GM18499 (cell line): ENCODE measurements around the gene SENP1.

Experiments used
- ATAC-seq: cut with Tn5 transposase; IDR thresholded peaks from one replicate; pipeline ENCODE4 v1.9.1; 2021; ENCODE audit warnings: moderate number of reproducible peaks; ENCODE audit not compliant: insufficient read depth, unreplicated experiment

SENP1 gene

DNA sequence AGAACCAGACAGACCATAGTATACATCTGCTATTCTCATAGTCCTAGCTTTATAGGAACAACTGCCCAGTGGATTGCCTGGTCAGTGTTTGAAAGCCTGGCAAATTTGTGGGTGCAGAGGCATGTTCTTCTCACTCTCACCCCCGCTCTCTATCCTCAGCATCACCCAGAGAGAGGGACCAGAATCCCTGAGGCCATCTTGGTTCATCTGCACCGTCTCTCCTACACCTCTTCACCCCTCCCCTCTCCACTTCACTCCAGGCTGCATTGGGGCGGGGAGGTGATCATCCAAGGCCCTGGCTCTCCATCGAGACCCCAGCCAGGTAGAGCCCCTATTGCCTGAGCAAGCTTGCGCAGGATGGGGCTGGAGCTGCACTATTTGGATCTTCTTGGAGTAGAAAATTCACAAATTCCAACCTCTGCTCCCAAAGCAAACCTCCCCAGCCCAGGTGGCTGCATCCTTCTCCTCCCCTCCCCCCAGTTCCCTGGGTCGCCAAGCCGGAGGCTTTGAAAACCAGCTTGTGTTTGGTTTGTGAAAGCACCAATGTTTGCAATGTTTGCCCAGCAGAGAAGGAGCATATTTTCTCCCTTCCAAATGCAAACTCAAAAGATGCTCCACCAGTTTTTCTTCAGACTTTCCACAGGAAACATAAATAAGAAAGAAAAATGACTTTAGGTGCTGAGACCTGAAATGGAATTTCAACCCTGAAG is 83.0 kb downstream of the SENP1 start:
- no peak for ATAC-seq

DNA sequence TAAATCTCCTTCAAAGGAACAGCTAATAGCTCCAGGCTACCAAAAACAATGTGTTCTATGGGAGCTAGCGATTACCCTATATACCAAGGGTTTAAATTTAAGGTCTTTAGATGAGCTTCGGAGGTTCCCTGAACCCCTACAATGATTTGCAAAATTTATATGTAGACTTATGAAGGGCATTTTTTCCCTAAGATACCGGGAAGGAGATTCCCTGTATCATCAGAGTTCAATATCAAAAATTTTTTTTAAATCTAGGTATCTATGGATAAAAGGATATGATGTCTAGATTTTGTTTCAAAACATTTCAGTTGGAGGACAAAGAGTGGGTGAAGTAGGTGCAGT is 83.7 kb downstream of the SENP1 start:
- no peak for ATAC-seq

DNA sequence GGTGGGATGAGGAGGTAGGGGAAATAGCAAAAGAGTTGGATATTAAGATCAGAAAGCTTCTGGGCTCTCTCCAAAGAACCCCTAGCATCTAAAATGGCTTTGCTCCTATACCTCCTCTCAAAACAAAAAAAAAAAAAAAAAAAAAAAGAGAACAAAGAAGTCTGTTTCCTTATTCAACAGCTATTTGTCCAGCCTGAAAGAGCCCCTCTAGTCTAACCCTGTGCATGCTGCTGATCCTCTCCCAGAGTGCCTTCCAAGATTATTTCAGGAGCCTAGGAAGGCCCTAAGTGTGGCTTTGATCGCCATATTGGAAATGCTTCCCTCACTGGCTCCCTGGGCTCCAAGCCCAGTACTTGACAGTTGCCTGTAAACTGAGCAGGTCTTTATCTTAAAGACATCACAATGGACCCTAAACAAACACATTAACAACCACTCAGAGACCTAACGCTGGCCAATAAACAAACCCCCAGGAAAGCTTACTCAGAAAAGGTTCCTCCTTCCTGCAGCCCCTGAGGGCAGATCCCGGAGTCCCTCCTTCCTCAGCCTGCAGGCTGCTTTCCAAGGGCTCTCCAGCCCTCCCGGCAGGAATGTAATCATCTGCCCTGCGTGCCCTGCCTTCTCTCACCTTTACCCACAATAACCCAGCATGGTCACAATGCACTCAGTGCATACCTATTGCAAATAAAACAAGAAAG is 84.2 kb downstream of the SENP1 start:
- ATAC-seq, result no peak

DNA sequence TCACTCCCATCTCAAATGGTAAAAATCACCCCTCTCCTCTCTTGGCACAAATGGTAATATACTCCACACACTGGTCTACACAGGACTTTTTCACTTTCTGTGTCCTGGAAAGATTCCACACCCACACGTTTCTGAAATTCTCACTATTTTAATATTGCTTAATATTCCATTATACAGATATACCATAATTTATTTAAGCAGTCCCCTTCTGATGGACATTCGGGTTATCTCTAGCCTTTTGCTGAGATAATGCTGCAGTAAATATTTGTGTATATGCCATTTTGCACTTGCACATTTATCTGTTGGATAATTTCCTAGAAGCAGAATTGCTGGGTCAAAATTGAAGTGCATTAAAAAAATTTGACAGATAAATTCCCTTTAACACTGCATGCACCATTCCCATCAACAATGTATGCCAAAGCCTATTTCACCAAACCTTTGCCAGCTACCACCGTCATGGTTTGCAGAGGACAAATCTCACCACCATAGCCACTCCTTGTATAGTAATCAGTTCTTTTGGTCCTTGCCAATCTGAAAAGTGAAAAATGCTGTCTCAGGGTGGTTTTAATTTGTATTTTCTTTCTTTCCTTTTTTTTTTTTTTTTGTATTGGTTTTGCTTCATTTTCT is 86.1 kb downstream of the SENP1 start:
- no peak for ATAC-seq

DNA sequence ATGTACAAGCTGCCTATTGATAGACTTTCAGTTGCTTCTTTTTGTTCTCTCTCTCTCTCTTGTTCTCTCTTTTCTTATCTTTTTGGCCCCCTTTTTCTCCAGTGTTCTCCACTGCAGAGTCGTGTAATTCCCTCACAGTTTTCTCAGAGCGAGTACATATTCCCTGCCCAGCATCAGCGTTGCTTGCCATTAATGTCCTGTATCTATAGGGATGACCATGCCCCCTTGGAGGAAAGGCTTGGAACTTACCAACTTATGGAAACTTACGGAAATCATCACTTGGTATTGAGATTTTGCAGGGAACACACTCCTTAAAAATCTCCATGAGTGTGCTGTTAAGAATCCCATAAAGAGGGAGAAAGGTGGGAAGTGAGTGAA is 87.3 kb downstream of the SENP1 start:
- ATAC-seq, result no peak

DNA sequence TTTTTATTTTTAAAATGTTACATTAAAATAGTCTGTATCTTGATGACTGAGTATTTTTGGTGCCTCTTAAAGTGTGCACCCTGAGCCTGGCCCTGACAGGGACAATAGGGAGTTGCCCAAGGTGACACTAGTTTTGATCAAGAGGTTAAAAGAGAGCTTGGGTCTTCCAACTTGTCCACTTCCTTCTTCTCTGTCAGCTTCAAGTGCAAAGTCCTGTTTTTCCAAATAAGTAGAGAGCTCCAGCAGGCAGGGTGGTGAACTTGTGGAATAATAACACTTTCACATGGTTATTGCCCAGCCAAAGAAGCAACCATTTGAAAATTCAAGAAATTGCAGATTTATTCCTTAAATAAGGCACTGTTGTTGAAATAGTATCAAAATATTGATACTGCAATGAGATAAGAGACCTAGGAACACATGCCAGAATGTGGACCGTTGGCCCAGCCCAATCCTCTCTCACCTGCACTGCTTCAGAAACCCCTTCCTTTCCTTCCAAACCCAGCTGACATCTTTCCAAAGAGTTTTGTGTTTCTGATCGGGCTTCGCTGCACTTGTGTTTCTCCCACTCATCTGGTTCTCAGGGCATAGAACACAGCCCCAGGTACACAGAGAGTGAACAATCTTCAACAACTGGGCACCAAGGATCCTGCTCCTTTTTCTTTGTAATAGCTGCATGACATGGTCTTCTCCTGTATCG is 87.8 kb downstream of the SENP1 start:
- no peak for ATAC-seq

DNA sequence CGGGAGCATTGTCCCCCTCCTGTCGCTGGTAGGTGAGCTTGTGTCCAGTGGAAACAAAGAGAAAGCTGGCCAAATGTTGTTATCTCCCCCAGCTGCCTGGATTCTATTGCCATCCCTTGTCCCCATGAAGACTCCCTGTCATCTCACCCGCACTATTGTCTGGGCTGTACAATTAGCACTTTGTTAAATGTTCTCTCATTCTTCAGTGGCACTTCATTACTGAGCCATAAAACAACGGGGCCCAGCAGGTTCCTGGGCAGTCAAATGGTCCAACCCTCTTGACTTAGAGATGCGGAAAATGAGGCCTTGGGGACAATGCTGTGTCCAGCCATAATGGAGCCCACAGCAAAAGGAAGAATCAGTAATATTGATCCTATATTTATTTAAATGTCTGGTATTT is 88.4 kb downstream of the SENP1 start:
- ATAC-seq, result no peak

DNA sequence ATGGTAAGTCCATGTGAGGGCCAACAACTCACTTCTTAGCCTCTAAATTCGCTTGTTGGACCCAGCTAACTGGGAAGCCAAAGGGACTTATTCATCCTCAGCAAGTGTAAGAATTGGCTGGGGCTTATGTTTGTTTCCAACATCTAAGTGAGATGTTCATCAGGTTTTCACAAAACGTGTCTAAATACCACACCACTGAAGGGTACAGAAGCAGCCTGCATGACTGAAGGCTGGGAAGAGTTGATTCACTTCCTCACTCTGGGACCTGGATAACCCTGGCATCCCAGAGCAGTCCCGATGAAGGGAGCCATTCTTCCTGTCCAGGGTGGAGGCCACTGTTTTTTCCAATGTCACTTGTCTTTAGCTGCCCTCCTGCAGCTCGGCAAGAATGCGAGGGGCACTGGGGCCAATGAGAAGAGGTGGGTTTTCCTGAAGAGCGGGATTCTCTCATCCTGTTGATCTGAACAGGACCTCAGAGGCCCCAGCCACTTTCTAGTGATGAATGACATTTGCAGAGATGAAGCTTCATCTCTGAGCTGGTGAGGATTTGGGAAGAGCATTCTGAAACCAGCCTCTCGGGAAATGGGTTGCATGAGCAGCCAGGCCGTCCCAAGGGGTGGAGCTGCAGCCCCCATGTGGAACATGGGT is 89.4 kb downstream of the SENP1 start:
- ATAC-seq, result no peak

DNA sequence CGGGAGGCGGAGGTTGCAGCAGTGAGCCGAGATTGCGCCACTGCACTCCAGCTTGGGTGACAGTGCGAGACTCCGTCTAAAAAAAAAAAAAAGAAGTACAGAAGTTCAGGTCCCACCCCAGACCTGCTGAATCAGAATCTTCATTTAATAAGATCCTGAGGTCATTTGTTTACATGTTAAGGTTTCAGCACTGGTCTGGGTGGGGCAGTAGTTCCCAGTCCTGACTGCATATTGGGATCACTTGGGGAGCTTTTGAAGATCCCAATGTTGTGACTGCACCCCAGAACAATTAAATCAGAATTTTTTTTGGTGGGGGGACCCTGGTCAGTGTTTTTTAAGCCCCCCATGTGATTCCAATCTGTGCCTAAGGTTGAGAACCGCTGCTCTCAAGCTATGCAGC is 89.9 kb downstream of the SENP1 start:
- no peak for ATAC-seq

DNA sequence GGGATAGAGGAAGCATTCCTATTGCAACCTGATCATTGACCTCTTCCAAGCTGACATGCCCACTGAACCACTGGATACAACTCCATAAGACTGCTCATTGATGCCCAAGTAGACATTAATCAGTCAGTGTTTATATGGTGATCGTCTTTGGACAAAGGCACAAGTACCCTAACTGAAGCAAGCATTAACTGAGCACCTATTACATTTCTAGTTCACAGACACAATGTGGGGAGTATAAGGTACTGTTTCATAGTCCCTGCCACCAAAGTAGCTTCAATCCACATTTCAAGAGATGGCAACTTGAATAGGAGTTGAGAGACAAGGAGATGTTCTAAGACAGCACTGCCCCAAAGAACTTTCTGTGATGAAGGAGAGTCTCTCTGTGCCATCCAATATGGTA is 90.8 kb downstream of the SENP1 start:
- ATAC-seq, result no peak

DNA sequence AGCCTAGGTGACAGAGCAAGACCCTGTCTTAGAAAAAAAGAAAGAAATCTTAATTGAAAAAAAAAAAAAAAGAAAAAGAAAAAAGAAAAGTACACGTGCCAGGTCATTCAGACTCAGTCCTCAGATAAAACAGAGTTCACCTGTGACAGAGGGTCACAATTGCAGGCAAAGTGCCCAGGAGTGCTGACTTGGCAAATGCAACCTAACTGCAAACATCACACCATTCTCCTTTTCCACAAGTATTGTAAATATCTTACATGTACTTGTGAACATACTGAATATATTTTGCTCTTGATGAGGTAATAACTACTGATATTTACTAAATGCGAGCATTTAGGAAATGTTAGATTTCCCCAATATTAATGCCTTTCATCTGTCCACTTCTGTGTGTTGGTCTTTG is 92.6 kb downstream of the SENP1 start:
- ATAC-seq, result no peak

DNA sequence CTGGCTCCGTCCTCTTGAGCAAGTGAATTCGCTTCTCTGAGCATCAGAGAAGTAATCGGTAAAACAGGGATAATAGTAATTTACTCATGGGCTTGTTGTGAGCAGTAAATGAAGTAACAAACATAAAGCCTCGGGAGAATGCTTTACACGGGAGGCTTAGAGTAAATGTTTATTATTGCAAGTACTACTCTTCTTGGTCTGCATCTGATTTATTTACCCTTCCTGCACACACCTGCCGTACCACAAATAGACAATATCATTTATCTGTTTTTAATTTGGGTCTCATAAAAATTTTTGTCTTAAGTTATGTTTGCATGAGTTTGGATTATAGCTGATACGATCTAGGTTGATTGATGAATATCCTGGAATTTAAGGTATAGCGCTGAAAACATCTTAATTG is 93.8 kb downstream of the SENP1 start:
- no peak for ATAC-seq

DNA sequence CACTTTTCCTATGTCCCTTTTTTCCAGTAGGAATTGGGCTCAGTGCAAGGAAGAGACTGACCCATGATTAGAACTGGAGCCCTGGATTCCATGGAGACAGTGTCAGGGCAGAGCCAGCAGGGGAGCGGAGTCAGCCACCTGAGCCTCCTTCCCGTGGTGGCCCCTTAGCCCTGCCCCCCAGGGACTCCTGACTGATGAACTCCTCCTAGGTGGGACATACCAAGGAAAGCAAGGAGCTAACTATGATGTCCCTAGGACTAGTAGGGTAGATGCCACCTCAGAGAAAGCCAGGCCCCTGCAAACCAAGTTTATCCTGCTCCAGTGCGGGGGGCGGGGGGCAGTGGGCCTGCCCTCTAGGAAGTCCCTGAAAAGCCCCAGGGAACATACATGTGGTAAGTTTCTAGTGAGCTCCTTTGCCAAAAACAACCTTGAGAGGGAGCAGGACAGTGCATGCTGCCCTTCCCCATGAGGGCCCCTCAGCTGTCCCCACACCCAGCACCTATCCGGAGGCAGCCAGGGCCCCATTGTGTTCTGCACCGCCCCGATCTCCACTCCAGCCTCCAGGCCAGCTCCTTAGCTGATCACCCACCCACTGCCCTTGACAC is 95.4 kb downstream of the SENP1 start:
- no peak for ATAC-seq

DNA sequence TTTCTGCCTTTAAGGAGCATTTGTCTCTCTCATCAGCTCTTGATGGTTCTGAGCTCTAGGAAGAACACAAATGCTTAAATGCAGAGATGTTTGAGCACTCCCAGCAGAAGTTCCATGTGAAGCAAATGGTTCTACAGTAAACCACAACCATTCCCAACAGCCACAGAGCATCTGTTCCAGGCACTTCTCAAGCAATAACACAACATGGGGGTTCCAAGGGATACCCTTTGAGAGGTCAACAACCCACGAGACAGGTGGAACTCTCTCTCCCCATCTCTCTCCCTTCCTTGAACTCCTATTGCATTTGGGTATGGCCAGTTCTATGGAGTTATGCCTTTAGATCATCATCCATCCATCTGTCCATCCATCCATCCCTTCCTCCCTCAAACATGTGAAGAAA is 96.4 kb downstream of the SENP1 start:
- no peak for ATAC-seq

DNA sequence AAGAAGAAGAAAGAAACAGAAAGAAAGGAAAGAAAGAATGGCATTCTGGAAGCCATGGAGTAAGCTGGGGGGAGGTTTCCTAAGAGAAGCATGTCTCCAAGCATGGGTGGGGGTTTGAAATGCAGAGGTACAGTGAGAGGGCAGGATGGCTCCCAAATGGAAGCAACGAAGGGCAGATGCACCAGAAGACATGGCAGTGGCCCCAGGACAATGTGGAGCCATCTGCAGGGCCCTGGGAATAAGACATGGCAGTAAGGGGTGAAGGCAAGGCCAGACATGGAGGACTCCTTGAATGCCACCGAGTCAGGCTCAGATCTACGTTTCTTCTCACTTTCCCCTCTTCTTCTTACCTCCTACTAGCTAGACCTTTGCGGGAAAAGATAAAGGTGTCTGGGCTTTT is 96.9 kb downstream of the SENP1 start:
- ATAC-seq, result no peak

DNA sequence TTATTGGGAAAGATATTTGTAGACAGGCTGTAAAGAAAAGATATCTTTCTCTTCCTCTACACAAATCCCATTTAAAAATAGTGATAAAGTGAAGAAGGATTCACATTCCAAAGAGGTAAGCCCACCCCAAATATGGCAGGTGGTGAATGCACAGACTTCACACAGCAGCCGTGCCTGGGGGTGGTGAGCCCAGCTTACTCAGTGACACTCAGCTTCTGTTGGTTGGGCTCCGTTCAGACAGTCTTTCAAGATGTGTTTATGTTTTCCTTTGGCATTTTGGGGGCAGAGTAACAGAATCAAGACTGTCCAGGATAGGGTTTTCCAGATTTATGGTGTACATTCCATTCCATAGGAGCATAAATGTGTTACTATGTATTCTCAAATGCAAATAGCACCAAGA is 97.5 kb downstream of the SENP1 start:
- no peak for ATAC-seq

DNA sequence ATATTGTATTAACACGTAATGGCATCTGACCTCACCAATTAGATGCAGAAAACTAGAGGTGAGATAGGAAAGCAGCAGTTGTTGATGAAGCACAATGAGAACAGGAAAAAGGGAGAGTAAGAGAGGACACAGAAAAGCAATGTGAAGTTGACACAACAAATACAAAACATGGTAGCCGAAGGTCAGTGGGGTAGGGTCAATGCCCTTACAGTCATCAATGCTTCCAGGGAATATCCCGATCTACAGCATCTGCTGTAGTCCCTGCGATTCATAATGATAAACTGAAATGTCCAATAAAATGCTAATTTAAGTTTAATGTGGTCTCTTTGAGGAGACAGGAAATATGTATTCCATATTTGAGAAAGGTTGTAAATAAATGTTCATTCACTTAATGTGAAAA is 98.7 kb downstream of the SENP1 start:
- ATAC-seq, result no peak

DNA sequence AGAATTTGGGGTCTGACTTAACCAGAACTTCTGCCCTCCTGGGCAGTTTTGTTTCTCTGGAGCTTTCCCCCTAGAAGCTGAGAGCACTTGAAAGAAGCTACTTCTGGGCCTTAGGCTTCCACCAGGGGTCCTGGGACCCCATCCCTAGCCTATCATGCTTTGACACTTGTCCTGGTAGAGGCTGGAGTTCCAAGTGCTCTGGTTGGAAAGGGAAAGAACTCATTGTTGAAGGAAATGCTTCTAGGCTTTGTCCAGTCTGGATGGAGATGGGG is 100.2 kb downstream of the SENP1 start:
- no peak for ATAC-seq

DNA sequence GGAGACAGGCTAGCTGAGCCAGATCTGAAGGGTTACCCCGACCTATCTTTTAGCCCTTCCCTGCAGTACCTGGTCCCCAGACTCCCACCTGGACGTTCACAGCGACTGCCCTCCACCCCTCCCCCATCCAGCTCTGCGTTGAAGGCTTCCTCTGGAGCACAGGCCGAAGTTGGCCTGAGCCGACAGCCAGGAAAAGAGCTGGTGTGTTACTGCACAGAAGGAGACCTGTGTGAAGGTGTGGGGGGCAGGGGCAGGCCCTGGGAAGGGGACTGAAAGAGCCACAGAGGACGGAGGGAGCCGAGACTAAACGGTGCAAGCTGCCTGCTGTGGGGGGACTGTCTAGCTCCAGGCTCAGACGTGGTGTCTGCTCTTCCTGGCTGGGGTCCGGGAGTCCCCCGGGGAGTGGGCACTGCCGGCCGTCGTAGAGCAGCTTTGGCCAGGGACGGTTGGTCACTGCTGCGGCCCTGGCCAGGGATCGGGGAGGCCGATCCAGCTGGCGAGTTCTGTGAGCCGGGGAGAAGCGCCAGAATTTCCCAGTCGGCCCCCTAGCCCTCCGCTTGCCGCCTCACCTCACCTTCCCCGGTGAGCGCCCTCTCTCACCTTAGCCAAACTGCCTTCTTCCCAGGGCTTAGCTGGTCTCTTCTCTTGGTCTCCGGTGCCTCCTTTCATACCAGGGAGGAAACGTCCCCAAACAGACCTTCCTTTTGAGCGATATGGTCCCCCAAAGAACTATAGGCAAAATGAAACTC is 100.7 kb downstream of the SENP1 start:
- ATAC-seq, result no peak
